ENCODE results near the gene ITPK1. TPM values are rescaled to one million over a fixed set of nuclear protein-coding genes. Genes with fewer than 3 reads are reported as not detected.

Gene ITPK1
- polyA plus RNA-seq, 1 of the 3 experiments (the other 2 are of a cell fraction) = 23.2 TPM

- H3K9me3 ChIP-seq = no peaks in the 10 kb centered on the region
- POLR2A ChIA-PET = interaction anchor here (0.6 to 8.4 kb wide), 5 partner anchors 18 to 84 kb away, joined by 3 to 39 read pairs (median 4); partner anchors contain the start of gene CHGA
- H3K4me1 ChIP-seq (ENCODE audit: control insufficient read depth in 1 of 2, insufficient read depth in 2 of 2, low read depth in 1 of 2, low read length in 1 of 2) = peaks cover 19 to 95% of the 10 kb centered on the region in 2 experiments
- H3K9me2 ChIP-seq = no peaks in the 10 kb centered on the region
- no peak; the same call in 1 of the 2 replicates for TF ChIP-seq RAD21 (IDR thresholded peaks at IDR 0.05; ENCODE audit: low read length)
- peak; percentile 60; the same call in 1 of the 2 replicates for TF ChIP-seq MXI1 (IDR thresholded peaks at IDR 0.05; ENCODE audit: low read depth, low read length)
- TF ChIP-seq MEF2A (IDR thresholded peaks at IDR 0.05; ENCODE audit: borderline replicate concordance, low read depth) = no peak
- no peak for TF ChIP-seq SIN3A (IDR thresholded peaks at IDR 0.05; ENCODE audit: borderline replicate concordance, low read depth, low read length)
- H3F3A ChIP-seq (replicated peaks; ENCODE audit: insufficient read depth) = no peaks in the 10 kb centered on the region
- H3K9ac ChIP-seq = no peak overlapping the region
- CTCF ChIA-PET = interaction anchor here (0.6 to 3.7 kb wide), 7 partner anchors 15 to 382 kb away, joined by 3 to 20 read pairs (median 4); no protein-coding TSS in a partner anchor
- 82% methylated on average over 6 of the region's 6 CpGs for WGBS (ENCODE audit: low lambda C conversion rate)
- H4K20me1 ChIP-seq (ENCODE audit: insufficient read depth) = 0 out of 2 replicates have a peak, but pooled peaks cover 3% of the 10 kb centered on the region
- no peaks in the 10 kb centered on the region for H3K36me3 ChIP-seq (replicated peaks in 1 of 2; ENCODE audit: control insufficient read depth in 1 of 2, insufficient read depth in 2 of 2, low read length in 1 of 2)
- no peak for DNase-seq
- H3K27me3 ChIP-seq (ENCODE audit: insufficient read depth) = no peaks in the 10 kb centered on the region
- no peaks in the 10 kb centered on the region for H3K79me2 ChIP-seq (ENCODE audit: insufficient read depth)
- no peak overlapping the region for H3K4me3 ChIP-seq (ENCODE audit: low read depth in 2 of 2, low read length in 1 of 2)
- H3K27ac ChIP-seq (ENCODE audit: low read depth in 2 of 2, low read length in 1 of 2) = peak overlapping the region in 1 of 2 experiments; percentile 98; a peak in 1 of 4 replicates
- 0 out of 2 replicates have a peak overlapping the region, but pooled peaks have one; percentile 1 for H3K4me2 ChIP-seq
- no peak overlapping the region for H2AFZ ChIP-seq (ENCODE audit: low read depth)
Observed at GRCh38 chr14:93006567-93007051, 109.1 kb downstream of the ITPK1 start.

DNA sequence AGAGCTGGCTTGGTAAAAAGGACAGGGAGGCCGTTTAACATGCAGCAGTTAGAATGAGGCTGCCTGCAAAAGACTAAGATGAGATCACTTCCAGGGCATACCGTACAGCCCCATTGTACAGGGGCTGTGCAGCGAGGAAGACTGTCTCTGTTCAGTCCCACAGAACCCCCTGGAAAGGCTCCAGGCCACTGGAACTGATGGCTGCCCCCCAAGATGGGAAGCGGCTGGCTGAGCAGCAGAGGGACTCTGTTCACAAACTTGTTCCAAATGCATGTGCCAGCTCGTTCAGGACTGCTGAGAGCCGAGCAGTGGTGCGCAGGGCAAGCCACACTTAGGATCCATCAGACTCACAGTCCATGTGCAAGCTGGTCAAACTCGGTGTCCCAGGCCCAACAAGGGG lies 109.9 kb downstream of the ITPK1 start:
- H3K9me2 ChIP-seq = no peaks in the 10 kb centered on the region
- H3F3A ChIP-seq (replicated peaks; ENCODE audit: insufficient read depth) = no peaks in the 10 kb centered on the region
- H3K9me3 ChIP-seq = no peaks in the 10 kb centered on the region
- WGBS (ENCODE audit: low lambda C conversion rate) = 83% methylated on average over 4 of the region's 8 CpGs
- no peak overlapping the region for H2AFZ ChIP-seq (ENCODE audit: low read depth)
- H3K9ac ChIP-seq = no peak overlapping the region
- peak overlapping the region in 1 of 2 experiments; percentile 98; a peak in 1 of 4 replicates for H3K27ac ChIP-seq (ENCODE audit: low read depth in 2 of 2, low read length in 1 of 2)
- H3K4me1 ChIP-seq (ENCODE audit: control insufficient read depth in 1 of 2, insufficient read depth in 2 of 2, low read depth in 1 of 2, low read length in 1 of 2) = peaks cover 19 to 87% of the 10 kb centered on the region in 2 experiments
- no peak for DNase-seq
- no peaks in the 10 kb centered on the region for H3K27me3 ChIP-seq (ENCODE audit: insufficient read depth)
- no peak overlapping the region for H3K4me2 ChIP-seq
- no peak overlapping the region for H3K4me3 ChIP-seq (ENCODE audit: low read depth in 2 of 2, low read length in 1 of 2)
- H3K36me3 ChIP-seq (replicated peaks in 1 of 2; ENCODE audit: control insufficient read depth in 1 of 2, insufficient read depth in 2 of 2, low read length in 1 of 2) = no peaks in the 10 kb centered on the region
- POLR2A ChIA-PET = interaction anchor here (1.2 to 8.4 kb wide), 2 partner anchors 19 to 42 kb away, joined by 3 to 39 read pairs; no protein-coding TSS in a partner anchor
- CTCF ChIA-PET = interaction anchor here (0.7 to 3.7 kb wide), 8 partner anchors 10 to 382 kb away, joined by 3 to 24 read pairs (median 4); no protein-coding TSS in a partner anchor
- 0 out of 2 replicates have a peak, but pooled peaks cover 3% of the 10 kb centered on the region for H4K20me1 ChIP-seq (ENCODE audit: insufficient read depth)
- no peaks in the 10 kb centered on the region for H3K79me2 ChIP-seq (ENCODE audit: insufficient read depth)
- TF ChIP-seq ZBTB33 (IDR thresholded peaks at IDR 0.05; ENCODE audit: borderline replicate concordance, low read depth) (no peak), YY1 (IDR thresholded peaks at IDR 0.05; ENCODE audit: low read depth) (no peak), NRF1 (IDR thresholded peaks at IDR 0.05; ENCODE audit: low read depth, low read length) (no peak), JUND (IDR thresholded peaks at IDR 0.05) (no peak), CHD2 (IDR thresholded peaks at IDR 0.05; ENCODE audit: low read length, partially characterized antibody) (no peak), FOXJ3 (CRISPR knock-in tag; IDR thresholded peaks at IDR 0.05) (no peak), RAD21 (IDR thresholded peaks at IDR 0.05; ENCODE audit: low read length) (no peak), RCOR1 (IDR thresholded peaks at IDR 0.05; ENCODE audit: low read length) (no peak), TEAD4 (IDR thresholded peaks at IDR 0.05; ENCODE audit: borderline replicate concordance, insufficient read depth) (no peak), USF2 (IDR thresholded peaks at IDR 0.05; ENCODE audit: borderline replicate concordance, low read depth, low read length) (no peak), RXRA (IDR thresholded peaks at IDR 0.05; ENCODE audit: borderline replicate concordance, low read depth) (no peak), MEF2A (IDR thresholded peaks at IDR 0.05; ENCODE audit: borderline replicate concordance, low read depth) (no peak), IRF3 (IDR thresholded peaks at IDR 0.05; ENCODE audit: low read depth, low read length) (no peak), TCF12 (IDR thresholded peaks at IDR 0.05) (no peak), MXI1 (IDR thresholded peaks at IDR 0.05; ENCODE audit: low read depth, low read length) (no peak), RFX5 (IDR thresholded peaks at IDR 0.05; ENCODE audit: low read length) (no peak), POLR2AphosphoS5 (IDR thresholded peaks at IDR 0.05; ENCODE audit: low read depth, low read length) (no peak)
- TF ChIP-seq, protein P1, sequence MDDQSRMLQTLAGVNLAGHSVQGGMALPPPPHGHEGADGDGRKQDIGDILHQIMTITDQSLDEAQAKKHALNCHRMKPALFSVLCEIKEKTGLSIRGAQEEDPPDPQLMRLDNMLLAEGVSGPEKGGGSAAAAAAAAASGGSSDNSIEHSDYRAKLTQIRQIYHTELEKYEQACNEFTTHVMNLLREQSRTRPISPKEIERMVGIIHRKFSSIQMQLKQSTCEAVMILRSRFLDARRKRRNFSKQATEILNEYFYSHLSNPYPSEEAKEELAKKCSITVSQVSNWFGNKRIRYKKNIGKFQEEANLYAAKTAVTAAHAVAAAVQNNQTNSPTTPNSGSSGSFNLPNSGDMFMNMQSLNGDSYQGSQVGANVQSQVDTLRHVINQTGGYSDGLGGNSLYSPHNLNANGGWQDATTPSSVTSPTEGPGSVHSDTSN (IDR thresholded peaks at IDR 0.05) = no peak
- TF ChIP-seq, protein P2, sequence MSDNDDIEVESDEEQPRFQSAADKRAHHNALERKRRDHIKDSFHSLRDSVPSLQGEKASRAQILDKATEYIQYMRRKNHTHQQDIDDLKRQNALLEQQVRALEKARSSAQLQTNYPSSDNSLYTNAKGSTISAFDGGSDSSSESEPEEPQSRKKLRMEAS (IDR thresholded peaks at IDR 0.05; ENCODE audit: low read depth) = no peak

All from SK-N-SH (cell line).